HepG2 (cell line): ENCODE measurements around the gene KLHL28. TPM values are rescaled to one million over a fixed set of nuclear protein-coding genes. Genes with fewer than 3 reads are reported as not detected.

Experiments
- ATAC-seq: fragments of 200-7000 bp; cut with Tn5 transposase; 3 replicates; pipeline ENCODE4 v1.9.1; 2020; ENCODE audit warnings: mild to moderate bottlenecking, moderate library complexity
- BruUV-seq: library from RNA; stranded (reverse); fragments of 400-500 nt; replicated peaks from 2 replicates; lab custom pipeline; 2021; lab: Mats Ljungman, UMichigan
- CTCF ChIA-PET: fragments of 300-600 bp; formaldehyde crosslinking; extraction: SDS; loops from one replicate; lab custom pipeline; 2021; ENCODE audit warnings: low total read pairs, inconsistent platforms, low intra/inter-chr PET ratio; lab: Yijun Ruan, JAX
- POLR2A ChIA-PET: fragments of 350-600 bp; sonication (Branson Sonifier 250); formaldehyde crosslinking; loops from one replicate; lab custom pipeline; 2020; ENCODE audit warnings: antibody characterized with exemption, inconsistent platforms; lab: Yijun Ruan, JAX
- DNase-seq: peaks from one replicate; pipeline ENCODE4 v3.0.0-alpha.2; 2015; ENCODE audit warnings: low spot score
- FAIRE-seq: peaks from 3 replicates; lab custom pipeline; 2011; peaks lifted over from hg19 to GRCh38; lab: Jason Lieb, UNC
- H2AFZ ChIP-seq: one replicate; pipeline ENCODE4 v1.6.1; 2011; ENCODE audit warnings: low read length, inconsistent platforms
- H3K27ac ChIP-seq: fragments of 300-600 bp; 3 replicates; pipeline ENCODE4 v1.8.0; 2011; ENCODE audit warnings: mixed run types, mild to moderate bottlenecking, mixed read lengths, low read length, inconsistent platforms; ENCODE audit not compliant: insufficient read depth; ENCODE audit errors: extremely low read length
- H3K27me3 ChIP-seq, 2 experiments: fragments of 200-600 bp in 1 of 2; 2 replicates in 1 of 2; 3 replicates in 1 of 2; pipeline versions ENCODE4 v1.6.0 to v1.8.0; 2011; ENCODE audit warnings: low read length in 2 of 2, mild to moderate bottlenecking in 2 of 2, moderate library complexity in 2 of 2, inconsistent platforms in 1 of 2; ENCODE audit not compliant: insufficient read depth in 2 of 2, control insufficient read depth in 1 of 2
- H3K36me3 ChIP-seq, 2 experiments: fragments of 200-600 bp in 1 of 2; replicated peaks in 1 of 2; 2 replicates in 1 of 2; 3 replicates in 1 of 2; pipeline versions ENCODE4 v1.5.1 to v1.8.0; 2011; ENCODE audit warnings: low read length in 2 of 2, inconsistent platforms in 1 of 2; ENCODE audit not compliant: insufficient read depth in 2 of 2, control insufficient read depth in 1 of 2
- H3K4me1 ChIP-seq: 2 replicates; pipeline ENCODE4 v1.5.1; 2012; ENCODE audit warnings: low read length, inconsistent platforms; ENCODE audit not compliant: insufficient read depth
- H3K4me2 ChIP-seq: 2 replicates; pipeline ENCODE4 v1.6.0; 2011; ENCODE audit warnings: low read depth, low read length, inconsistent platforms
- H3K4me3 ChIP-seq, 3 experiments: fragments of 200-600 bp in 1 of 3; sonication (generic), shearing (Covaris generic) in 1 of 3; replicated peaks in 1 of 3; 2 replicates each; pipeline ENCODE4 v1.5.1; 2011 to 2016; ENCODE audit warnings: low read length in 3 of 3, inconsistent platforms in 2 of 3, low read depth in 2 of 3, mild to moderate bottlenecking in 2 of 3, control low read depth in 1 of 3, mixed read lengths in 1 of 3; ENCODE audit not compliant: insufficient read depth in 1 of 3
- H3K79me2 ChIP-seq: one replicate; pipeline ENCODE4 v1.6.1; 2011; ENCODE audit warnings: low read length, inconsistent platforms; ENCODE audit not compliant: insufficient read depth
- H3K9ac ChIP-seq: 2 replicates; pipeline ENCODE4 v1.6.0; 2011; ENCODE audit warnings: mild to moderate bottlenecking, low read depth, low read length, inconsistent platforms; ENCODE audit not compliant: insufficient read depth
- H3K9me3 ChIP-seq: 2 replicates; pipeline ENCODE4 v1.5.1; 2012; ENCODE audit warnings: mild to moderate bottlenecking, low read length
- H4K20me1 ChIP-seq: 2 replicates; pipeline ENCODE4 v1.6.0; 2011; ENCODE audit warnings: inconsistent platforms, mild to moderate bottlenecking, low read length, moderate library complexity; ENCODE audit not compliant: insufficient read depth
- CENPX ChIP-seq: sonication (generic); formaldehyde crosslinking; IDR thresholded peaks from 2 replicates; pipeline ENCODE4 v1.9.0; 2021; ENCODE audit warnings: mild to moderate bottlenecking, missing genetic modification reagents, moderate library complexity
- CHD4 ChIP-seq: fragments of 200-600 bp; sonication (generic); IDR thresholded peaks from 2 replicates; pipeline ENCODE4 v1.7.0; 2017; ENCODE audit warnings: mild to moderate bottlenecking, low read length, borderline replicate concordance
- EEA1 ChIP-seq: sonication (generic); formaldehyde crosslinking; IDR thresholded peaks from 2 replicates; pipeline ENCODE4 v1.5.1; 2020; ENCODE audit warnings: mild to moderate bottlenecking, missing genetic modification reagents, borderline replicate concordance
- LCORL ChIP-seq, 2 experiments: fragments of 450-650 bp in 1 of 2; sonication (generic) in 1 of 2; formaldehyde crosslinking in 1 of 2; IDR thresholded peaks; 2 replicates each; pipeline versions ENCODE4 v1.5.0 to v1.6.1; 2017 to 2020; ENCODE audit warnings: antibody characterized with exemption in 1 of 2, missing genetic modification reagents in 1 of 2
- MAFG ChIP-seq: sonication (generic); formaldehyde crosslinking; IDR thresholded peaks from 2 replicates; pipeline ENCODE4 v1.5.1; 2020; ENCODE audit warnings: mild to moderate bottlenecking, missing genetic modification reagents
- ONECUT2 ChIP-seq: sonication (generic); formaldehyde crosslinking; IDR thresholded peaks from 2 replicates; pipeline ENCODE4 v1.4.0; 2020; ENCODE audit warnings: missing genetic modification reagents
- PHF21A ChIP-seq: sonication (generic); formaldehyde crosslinking; IDR thresholded peaks from 2 replicates; pipeline ENCODE4 v1.5.0; 2020; ENCODE audit warnings: mild to moderate bottlenecking, missing genetic modification reagents
- PHF8 ChIP-seq: sonication (generic); formaldehyde crosslinking; IDR thresholded peaks from 2 replicates; pipeline ENCODE4 v1.5.0; 2020; ENCODE audit warnings: missing genetic modification reagents
- SSRP1 ChIP-seq: IDR thresholded peaks from 2 replicates; pipeline ENCODE4 v1.6.1; 2016; ENCODE audit warnings: control low read depth
- ZBTB8A ChIP-seq: sonication (generic); formaldehyde crosslinking; IDR thresholded peaks from 2 replicates; pipeline ENCODE4 v1.4.0; 2020; ENCODE audit warnings: mild to moderate bottlenecking, low read depth, missing genetic modification reagents, borderline replicate concordance
- ZNF468 ChIP-seq: sonication (generic); formaldehyde crosslinking; IDR thresholded peaks from 2 replicates; pipeline ENCODE4 v1.8.0; 2022; ENCODE audit warnings: mild to moderate bottlenecking, moderate library complexity, missing genetic modification reagents
- ZNF652 ChIP-seq: IDR thresholded peaks from 2 replicates; pipeline ENCODE4 v1.6.1; 2016; ENCODE audit warnings: low read depth, borderline replicate concordance
- ZSCAN20 ChIP-seq: sonication (generic); formaldehyde crosslinking; IDR thresholded peaks from 2 replicates; pipeline ENCODE4 v1.4.0; 2020; ENCODE audit warnings: missing genetic modification reagents, mild to moderate bottlenecking, borderline replicate concordance
- WGBS: methylation state at CpG from one replicate; pipeline ENCODE4 v1.1.6; 2017; ENCODE audit warnings: low lambda C conversion rate; 5-methylcytosine and 5-hydroxymethylcytosine counted together
- in situ Hi-C: cut with HindIII; loops from 2 replicates; pipeline ENCODE4 v1.10.0; 2017; ENCODE audit warnings: low pct_unique_long_range_greater_than_20kb; ENCODE audit not compliant: extremely low pct_ligation_motif_present
- intact Hi-C: fragments of 100-400 bp; cut with micrococcal nuclease; formaldehyde crosslinking; loops from one replicate; pipeline ENCODE4 v1.10.0; 2022; ENCODE audit not compliant: unreplicated experiment
- polyA plus RNA-seq, 8 experiments: library from polyadenylated mRNA; depleted of rRNA in 3 of 8; stranded (reverse) in 7 of 8; unstranded in 1 of 8; fragments of >200 nt; fragmentation: Illumina TruSeq in 4 of 8; extraction: Trizol in 4 of 8; gene quantifications; 2 replicates each; pipeline versions ENCODE4 v1.2.1 to v1.2.3, GENCODE V29; 2011 to 2016; ENCODE audit warnings: low read depth in 4 of 8, missing spikeins in 1 of 8, mixed read lengths in 1 of 8; ENCODE audit not compliant: insufficient read depth in 1 of 8
- total RNA-seq, 5 experiments: library from RNA; depleted of rRNA; stranded (reverse); fragments of >200 nt; fragmentation: Illumina TruSeq; extraction: Trizol; gene quantifications; 2 replicates each; pipeline ENCODE4 v1.2.3, GENCODE V29; 2016; ENCODE audit warnings: low read depth in 1 of 5
- TF ChIP-seq, protein P1 (sequence below), 2 experiments: sonication (generic) in 1 of 2; formaldehyde crosslinking in 1 of 2; IDR thresholded peaks; 2 replicates each; pipeline versions ENCODE4 v1.4.0 to v1.6.1; 2018 to 2020; ENCODE audit warnings: missing genetic modification reagents in 2 of 2, borderline replicate concordance in 1 of 2, low read depth in 1 of 2, mild to moderate bottlenecking in 1 of 2, missing biosample characterization in 1 of 2
- TF ChIP-seq, protein P2 (sequence below): sonication (generic); formaldehyde crosslinking; IDR thresholded peaks from 2 replicates; pipeline ENCODE4 v1.8.1; 2023; ENCODE audit warnings: missing genetic modification reagents, mild to moderate bottlenecking, borderline replicate concordance
- TF ChIP-seq, protein P3 (sequence below): sonication (generic); formaldehyde crosslinking; IDR thresholded peaks from 2 replicates; pipeline ENCODE4 v1.8.1; 2023; ENCODE audit warnings: mild to moderate bottlenecking, moderate library complexity, missing genetic modification reagents
- TF ChIP-seq, protein P4 (sequence below): sonication (generic); formaldehyde crosslinking; IDR thresholded peaks from 2 replicates; pipeline ENCODE4 v1.9.0; 2021; ENCODE audit warnings: missing genetic modification reagents, mild to moderate bottlenecking, borderline replicate concordance

KLHL28 gene
- total and polyA plus RNA-seq, 2 of the 13 experiments (the other 11 are each of a cell fraction or from before 2014, with no cell fraction given) = 3.4 to 6.6 TPM

DNA sequence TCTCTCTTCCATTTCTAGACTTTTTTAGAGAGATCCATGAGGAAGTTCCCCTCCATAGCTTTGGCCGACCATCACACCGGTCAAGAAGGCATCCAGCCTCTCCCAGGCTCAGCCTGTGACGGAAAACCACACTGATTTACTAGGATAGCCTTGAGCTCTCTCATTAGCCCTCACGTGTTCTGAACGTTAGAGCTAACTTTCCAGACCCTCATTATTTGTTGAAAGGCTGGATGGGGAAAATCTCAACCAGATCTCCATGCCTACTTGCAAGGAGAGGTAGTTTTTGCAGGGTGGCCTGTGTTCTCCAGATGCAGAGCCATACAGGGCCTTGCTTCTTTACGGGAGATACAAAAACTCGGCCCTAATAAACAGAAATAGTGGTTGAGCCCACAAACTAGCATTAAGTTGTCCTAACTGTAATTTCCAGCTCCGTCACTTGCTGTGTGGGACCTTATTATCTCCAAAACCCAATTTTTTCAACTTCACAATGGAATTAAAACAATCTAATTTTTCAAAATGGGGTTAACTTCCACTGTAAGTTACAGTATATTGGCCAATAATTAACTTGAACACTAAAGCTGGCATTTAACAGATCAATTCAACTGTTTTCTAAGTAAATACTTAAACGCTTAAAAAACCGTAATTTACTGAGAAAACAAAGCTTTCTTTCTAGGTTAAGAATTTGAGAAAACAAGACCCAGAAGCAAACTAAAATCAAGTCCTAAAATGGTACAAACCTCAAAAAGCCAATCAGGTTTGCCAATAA lies 65.3 kb downstream of the KLHL28 start:
- peaks cover 9% of the 10 kb centered on the region for H3K79me2 ChIP-seq
- H3K9me3 ChIP-seq = no peaks in the 10 kb centered on the region
- H3K27me3 ChIP-seq = no peaks in the 10 kb centered on the region
- in situ Hi-C loops (no loop called here), intact Hi-C loops (loop anchor here (1.0 kb wide), 3 partner anchors 66 to 357 kb away; partner anchors contain the start of genes FKBP3, MIS18BP1 and TOGARAM1)
- H3K4me3 ChIP-seq = peak overlapping the region; percentile 59 to 74 (median 67)
- H2AFZ ChIP-seq = peak overlapping the region; percentile 89
- ChIA-PET POLR2A (interaction anchor here (0.6 to 3.3 kb wide), 12 partner anchors 12 to 357 kb away, joined by 3 to 54 read pairs (median 6); partner anchors contain the start of genes FANCM, FKBP3, KLHL28 and MIS18BP1), CTCF (no interaction called here)
- H4K20me1 ChIP-seq = no peaks in the 10 kb centered on the region
- FAIRE-seq = peak; percentile 86
- peak overlapping the region; percentile 98 for H3K27ac ChIP-seq
- 30% methylated on average over 10 of the region's 10 CpGs for WGBS
- peaks cover 25% of the 10 kb centered on the region for H3K4me1 ChIP-seq
- DNase-seq = peak; percentile 33
- BruUV-seq = TSS peak; percentile 91
- ATAC-seq = peak; percentile 23
- H3K4me2 ChIP-seq = peak overlapping the region; percentile 83
- no peaks in the 10 kb centered on the region; a peak in 1 of 5 replicates for H3K36me3 ChIP-seq
- peak overlapping the region; percentile 76 for H3K9ac ChIP-seq
- TF ChIP-seq ONECUT2 (CRISPR knock-in tag) (0 out of 2 replicates have a peak, but pooled peaks have one; percentile 38), PHF8 (0 out of 2 replicates have a peak, but pooled peaks have one; percentile 31), LCORL (IDR thresholded peaks at IDR 0.05) (peak; percentile 40; the same call in 1 of the 2 replicates), LCORL (CRISPR knock-in tag; IDR thresholded peaks at IDR 0.05) (no peak), ZNF468 (CRISPR knock-in tag) (no peak), MAFG (CRISPR knock-in tag) (no peak), SSRP1 (CRISPR knock-in tag) (no peak), ZBTB8A (CRISPR knock-in tag) (no peak), CHD4 (no peak), ZNF652 (CRISPR knock-in tag) (peak; percentile 56), EEA1 (CRISPR knock-in tag) (no peak), CENPX (CRISPR knock-in tag) (no peak), ZSCAN20 (CRISPR knock-in tag) (no peak), PHF21A (CRISPR knock-in tag) (no peak)
- TF ChIP-seq, protein P1, sequence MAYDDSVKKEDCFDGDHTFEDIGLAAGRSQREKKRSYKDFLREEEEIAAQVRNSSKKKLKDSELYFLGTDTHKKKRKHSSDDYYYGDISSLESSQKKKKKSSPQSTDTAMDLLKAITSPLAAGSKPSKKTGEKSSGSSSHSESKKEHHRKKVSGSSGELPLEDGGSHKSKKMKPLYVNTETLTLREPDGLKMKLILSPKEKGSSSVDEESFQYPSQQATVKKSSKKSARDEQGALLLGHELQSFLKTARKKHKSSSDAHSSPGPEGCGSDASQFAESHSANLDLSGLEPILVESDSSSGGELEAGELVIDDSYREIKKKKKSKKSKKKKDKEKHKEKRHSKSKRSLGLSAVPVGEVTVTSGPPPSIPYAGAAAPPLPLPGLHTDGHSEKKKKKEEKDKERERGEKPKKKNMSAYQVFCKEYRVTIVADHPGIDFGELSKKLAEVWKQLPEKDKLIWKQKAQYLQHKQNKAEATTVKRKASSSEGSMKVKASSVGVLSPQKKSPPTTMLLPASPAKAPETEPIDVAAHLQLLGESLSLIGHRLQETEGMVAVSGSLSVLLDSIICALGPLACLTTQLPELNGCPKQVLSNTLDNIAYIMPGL (CRISPR knock-in tag; IDR thresholded peaks at IDR 0.05; ENCODE audit: borderline replicate concordance in 1 of 2, low read depth in 1 of 2) = 0 out of 4 replicates have a peak, but pooled peaks of 1 of the 2 experiments have one; percentile 21
- TF ChIP-seq, protein P2, sequence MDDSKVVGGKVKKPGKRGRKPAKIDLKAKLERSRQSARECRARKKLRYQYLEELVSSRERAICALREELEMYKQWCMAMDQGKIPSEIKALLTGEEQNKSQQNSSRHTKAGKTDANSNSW (CRISPR knock-in tag) = no peak
- TF ChIP-seq, protein P3, sequence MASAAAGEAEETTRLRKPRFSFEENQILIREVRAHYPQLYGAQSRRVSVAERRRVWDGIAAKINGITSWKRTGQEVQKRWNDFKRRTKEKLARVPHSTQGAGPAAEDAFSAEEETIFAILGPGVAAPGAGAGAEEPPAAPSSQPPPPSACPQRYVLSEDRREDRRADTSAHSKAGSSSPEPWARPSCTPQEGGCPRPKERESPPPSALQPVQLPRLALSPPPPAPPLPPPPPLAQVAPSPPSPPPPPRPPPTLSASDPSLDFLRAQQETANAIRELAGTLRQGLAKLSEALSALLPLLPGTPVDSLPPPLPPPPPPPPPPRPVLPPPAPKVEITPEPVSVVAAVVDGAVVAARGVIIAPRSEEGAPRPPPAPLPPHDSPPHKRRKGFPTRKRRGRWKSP = peak; percentile 36; the same call in 1 of the 2 replicates
- TF ChIP-seq, protein P4, sequence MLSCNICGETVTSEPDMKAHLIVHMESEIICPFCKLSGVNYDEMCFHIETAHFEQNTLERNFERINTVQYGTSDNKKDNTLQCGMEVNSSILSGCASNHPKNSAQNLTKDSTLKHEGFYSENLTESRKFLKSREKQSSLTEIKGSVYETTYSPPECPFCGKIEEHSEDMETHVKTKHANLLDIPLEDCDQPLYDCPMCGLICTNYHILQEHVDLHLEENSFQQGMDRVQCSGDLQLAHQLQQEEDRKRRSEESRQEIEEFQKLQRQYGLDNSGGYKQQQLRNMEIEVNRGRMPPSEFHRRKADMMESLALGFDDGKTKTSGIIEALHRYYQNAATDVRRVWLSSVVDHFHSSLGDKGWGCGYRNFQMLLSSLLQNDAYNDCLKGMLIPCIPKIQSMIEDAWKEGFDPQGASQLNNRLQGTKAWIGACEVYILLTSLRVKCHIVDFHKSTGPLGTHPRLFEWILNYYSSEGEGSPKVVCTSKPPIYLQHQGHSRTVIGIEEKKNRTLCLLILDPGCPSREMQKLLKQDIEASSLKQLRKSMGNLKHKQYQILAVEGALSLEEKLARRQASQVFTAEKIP (CRISPR knock-in tag) = no peak
